Endothelial cell of hepatic sinusoid (primary cell): Measurements from ENCODE around the gene DNASE1L2.

Source experiments
- in situ Hi-C: cut with HindIII; loops from 2 replicates; pipeline ENCODE4 v1.10.0; 2017; ENCODE audit warnings: low sequenced_read_pairs

Gene DNASE1L2

GRCh38 chr16:2223221-2223941, 12.9 kb upstream of the DNASE1L2 start, which contains the start of gene E4F1:
E4F1 (plus strand) TSS chr16:2223591; CDS start chr16:2223614, 23 bp downstream.
- in situ Hi-C loops, result no loop called here

GRCh38 chr16:2223942-2224486, 12.2 kb upstream of the DNASE1L2 start:
- in situ Hi-C loops, result no loop called here

- in situ Hi-C loops, result no loop called here
Observed at GRCh38 chr16:2226245-2226793, 9.9 kb upstream of the DNASE1L2 start.

DNA sequence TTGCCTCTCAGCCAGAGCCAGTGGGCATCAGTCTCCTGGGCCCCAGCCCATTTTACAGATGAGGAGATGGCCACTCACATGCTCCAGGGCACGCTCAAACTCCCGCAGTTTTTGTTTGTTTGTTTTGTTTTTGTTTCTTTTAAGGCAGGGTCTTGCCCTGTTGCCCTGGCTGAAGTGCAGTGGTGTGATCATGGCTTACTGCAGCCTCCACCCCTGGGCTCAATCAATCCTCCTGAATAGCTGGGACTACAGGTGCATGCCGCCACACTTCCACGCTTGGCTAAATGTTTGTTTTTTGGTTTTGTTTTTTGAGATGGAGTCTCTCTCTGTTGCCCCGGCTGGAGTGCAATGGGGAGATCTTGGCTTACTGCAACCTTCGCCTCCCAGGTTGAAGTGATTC, 9.3 kb upstream of the DNASE1L2 start:
- in situ Hi-C loops, result no loop called here

- in situ Hi-C loops, result no loop called here
Observed at GRCh38 chr16:2228161-2228824, 8.0 kb upstream of the DNASE1L2 start.

- in situ Hi-C loops, result no loop called here
Observed at GRCh38 chr16:2229091-2229490, 7.2 kb upstream of the DNASE1L2 start.

GRCh38 chr16:2229632-2230250, 6.5 kb upstream of the DNASE1L2 start:
- in situ Hi-C loops, result no loop called here

- in situ Hi-C loops, result no loop called here
Observed at GRCh38 chr16:2230376-2230775, 5.9 kb upstream of the DNASE1L2 start.

DNA sequence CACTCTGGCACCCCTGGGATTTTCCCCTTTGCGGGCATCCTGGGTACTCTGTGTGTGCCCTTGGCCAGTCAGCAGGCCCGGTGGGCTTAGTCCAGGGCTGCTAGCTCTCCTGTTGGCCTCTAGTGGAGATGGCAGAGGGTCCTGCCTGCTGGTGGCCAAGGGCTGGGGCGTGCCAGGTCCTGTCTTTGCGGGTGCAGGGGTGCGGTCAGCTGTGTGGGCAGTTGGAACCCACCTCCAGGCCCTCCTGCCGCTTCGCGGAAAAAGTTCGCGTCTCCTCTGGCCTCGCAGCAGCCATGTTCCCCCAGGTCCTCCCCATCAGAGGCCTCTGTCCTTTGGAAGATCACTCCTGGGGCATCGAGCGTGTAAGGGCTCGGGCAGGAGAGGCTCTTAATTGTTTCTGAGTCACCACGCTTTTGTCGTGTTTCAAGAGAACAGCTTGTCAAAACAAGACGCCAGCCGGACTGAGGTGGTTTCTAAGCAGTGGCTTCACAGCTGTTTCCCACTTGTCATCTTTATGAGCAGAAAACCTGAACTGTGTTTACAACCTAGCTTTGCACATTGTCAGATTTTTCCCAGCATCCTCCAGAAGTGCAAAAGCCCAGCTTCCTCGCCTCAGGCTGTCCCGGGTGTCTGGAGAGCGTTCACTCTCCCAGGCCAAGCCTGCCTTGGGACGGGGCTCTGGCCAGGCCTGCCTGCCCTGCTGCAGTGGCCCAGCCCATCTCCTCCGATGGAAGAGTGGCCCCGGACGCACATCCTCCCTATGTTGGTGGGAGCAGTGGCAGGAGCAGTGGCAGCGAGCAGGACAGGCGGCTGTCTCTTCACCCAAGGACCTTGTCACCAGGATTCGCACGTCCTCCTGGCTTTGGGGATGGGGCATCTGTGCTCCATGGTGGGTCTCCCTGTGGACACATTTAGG, 5.0 kb upstream of the DNASE1L2 start:
- in situ Hi-C loops, result no loop called here

DNA sequence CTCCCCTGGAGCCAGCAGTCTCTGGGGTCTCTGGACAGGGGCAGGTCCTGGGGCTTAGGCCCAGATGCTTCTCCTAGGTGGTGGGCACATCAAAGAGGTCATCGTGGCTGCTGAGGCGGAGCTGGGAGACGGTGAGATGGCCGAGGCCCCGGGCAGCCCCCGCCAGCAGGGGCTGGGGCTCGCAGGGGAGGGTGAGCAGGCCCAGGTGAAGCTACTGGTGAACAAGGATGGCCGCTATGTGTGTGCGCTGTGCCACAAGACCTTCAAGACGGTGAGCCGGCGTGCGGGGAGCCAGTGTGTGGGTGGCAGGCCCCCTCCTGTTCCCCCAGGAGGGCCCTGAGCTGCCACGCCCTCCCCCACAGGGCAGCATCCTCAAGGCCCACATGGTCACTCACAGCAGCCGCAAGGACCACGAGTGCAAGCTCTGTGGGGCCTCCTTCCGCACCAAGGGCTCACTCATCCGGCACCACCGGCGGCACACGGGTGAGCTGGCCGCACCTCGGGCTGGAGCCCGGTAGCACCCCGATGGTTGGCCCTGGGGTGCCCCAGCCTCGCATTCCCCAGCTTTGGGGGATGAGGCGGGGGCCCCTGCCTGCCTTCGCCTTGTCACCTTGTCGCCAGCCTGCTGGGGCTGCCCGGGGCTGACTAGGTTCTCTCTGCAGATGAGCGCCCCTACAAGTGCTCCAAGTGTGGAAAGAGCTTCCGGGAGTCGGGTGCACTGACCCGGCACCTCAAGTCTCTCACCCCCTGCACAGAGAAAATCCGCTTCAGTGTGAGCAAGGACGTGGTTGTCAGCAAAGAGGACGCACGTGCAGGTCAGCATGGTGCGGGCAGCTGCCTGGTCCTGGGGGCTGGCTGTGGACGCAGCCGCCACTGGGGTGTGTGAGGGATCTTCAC, 3.9 kb upstream of the DNASE1L2 start:
- in situ Hi-C loops, result no loop called here

GRCh38 chr16:2233046-2233775, 3.0 kb upstream of the DNASE1L2 start:
- in situ Hi-C loops, result no loop called here

DNA sequence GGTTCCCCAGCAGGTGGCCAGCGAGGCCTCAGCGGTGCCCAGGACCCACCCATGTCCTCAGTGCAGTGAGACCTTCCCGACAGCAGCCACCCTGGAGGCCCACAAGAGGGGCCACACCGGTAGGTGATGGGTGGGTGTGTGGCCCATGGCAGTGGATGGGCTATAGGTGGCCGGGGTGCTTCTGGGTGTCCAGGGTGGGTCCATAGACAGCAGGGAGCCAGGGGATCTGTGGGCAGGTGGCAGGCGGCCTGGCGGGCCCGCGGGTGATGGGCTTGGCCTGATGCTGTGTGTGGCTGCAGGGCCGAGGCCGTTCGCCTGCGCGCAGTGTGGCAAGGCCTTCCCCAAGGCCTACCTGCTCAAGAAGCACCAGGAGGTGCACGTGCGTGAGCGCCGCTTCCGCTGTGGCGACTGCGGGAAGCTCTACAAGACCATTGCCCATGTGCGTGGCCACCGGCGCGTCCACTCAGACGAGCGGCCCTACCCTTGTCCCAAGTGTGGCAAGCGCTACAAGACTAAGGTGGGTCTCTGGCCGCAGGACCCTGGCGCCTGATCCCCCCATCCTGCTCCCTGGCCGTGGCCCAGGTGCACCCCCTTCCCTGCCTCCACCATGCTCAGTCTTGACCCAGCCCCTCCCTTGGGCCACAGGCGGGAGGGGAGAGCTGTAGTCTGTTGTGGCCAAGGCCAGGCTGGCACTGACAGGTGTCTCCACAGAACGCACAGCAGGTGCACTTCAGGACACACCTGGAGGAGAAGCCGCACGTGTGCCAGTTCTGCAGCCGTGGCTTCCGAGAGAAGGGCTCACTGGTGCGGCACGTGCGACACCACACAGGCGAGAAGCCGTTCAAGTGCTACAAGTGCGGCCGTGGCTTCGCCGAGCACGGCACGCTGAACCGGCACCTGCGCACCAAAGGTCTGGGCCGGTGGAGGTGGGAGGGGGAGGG, 2.1 kb upstream of the DNASE1L2 start:
- in situ Hi-C loops, result no loop called here

DNA sequence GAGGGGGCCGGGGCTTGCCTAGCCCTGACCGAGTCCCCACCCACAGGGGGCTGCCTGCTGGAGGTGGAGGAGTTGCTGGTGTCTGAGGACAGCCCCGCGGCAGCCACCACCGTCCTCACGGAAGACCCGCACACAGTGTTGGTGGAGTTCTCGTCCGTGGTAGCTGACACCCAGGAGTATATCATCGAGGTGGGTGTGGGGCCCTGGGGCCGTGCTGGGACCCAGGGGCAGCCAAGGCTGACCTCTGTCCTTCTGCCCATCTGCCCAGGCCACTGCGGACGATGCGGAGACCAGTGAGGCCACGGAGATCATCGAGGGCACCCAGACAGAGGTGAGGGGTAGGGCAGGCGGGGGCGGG, 1.5 kb upstream of the DNASE1L2 start:
- in situ Hi-C loops, result no loop called here

GRCh38 chr16:2235234-2235651, 1.0 kb upstream of the DNASE1L2 start:
- in situ Hi-C loops, result no loop called here

GRCh38 chr16:2235695-2236336, 428 bp upstream of the DNASE1L2 start:
- in situ Hi-C loops, result no loop called here

GRCh38 chr16:2237102-2237482, 848 bp downstream of the DNASE1L2 start:
- in situ Hi-C loops, result no loop called here

- in situ Hi-C loops, result no loop called here
Observed at GRCh38 chr16:2237493-2238149, 1.4 kb downstream of the DNASE1L2 start.
